Bronchial epithelial cell (primary cell): ENCODE data around the gene DOLK. TPM values are rescaled to one million over a fixed set of nuclear protein-coding genes. Genes with fewer than 3 reads are reported as not detected.
"Not testable (repeated sequence)": the region's sequence is repeated elsewhere in the genome, so short reads cannot be mapped to it uniquely, and the experiment has no call there.

Experiments
- DNase-seq: peaks from one replicate; pipeline ENCODE4 v3.0.0-alpha.2; 2010; ENCODE audit warnings: low read depth
- FAIRE-seq: peaks from 2 replicates; lab custom pipeline; 2011; peaks lifted over from hg19 to GRCh38; lab: Jason Lieb, UNC
- H3K27me3 ChIP-seq: 2 replicates; pipeline ENCODE4 v1.5.1; 2011; ENCODE audit warnings: low read length; ENCODE audit not compliant: control insufficient read depth, insufficient read depth
- H3K36me3 ChIP-seq: 2 replicates; pipeline ENCODE4 v1.5.1; 2011; ENCODE audit warnings: low read length; ENCODE audit not compliant: control insufficient read depth, insufficient read depth
- H3K4me3 ChIP-seq: 2 replicates; pipeline ENCODE4 v1.5.1; 2011; ENCODE audit warnings: mild to moderate bottlenecking, low read depth, low read length, control low read depth
- CTCF ChIP-seq: IDR thresholded peaks from 2 replicates; pipeline ENCODE4 v1.5.1; 2011; ENCODE audit warnings: mild to moderate bottlenecking, moderate library complexity, low read length, control low read depth, inconsistent platforms; ENCODE audit not compliant: insufficient read depth, severe bottlenecking
- total RNA-seq: library from RNA; depleted of rRNA; stranded (reverse); fragments of >200 nt; gene quantifications from 2 replicates; pipeline ENCODE4 v1.2.1, GENCODE V29; 2014

DOLK gene
- total RNA-seq, 1 donor from 2014 or later: 22.6 TPM

- DNase-seq: no peak
- no peak for TF ChIP-seq CTCF
- no peaks in the 10 kb centered on the region for H3K27me3 ChIP-seq
- H3K36me3 ChIP-seq: peaks cover 30% of the 10 kb centered on the region
- no peak overlapping the region for H3K4me3 ChIP-seq
- no peak for FAIRE-seq
Measured at GRCh38 chr9:128983536-128983935, 36.1 kb upstream of the DOLK start.

GRCh38 chr9:128979111-128979510, 31.7 kb upstream of the DOLK start:
- no peak for TF ChIP-seq CTCF
- DNase-seq: no peak
- no peak for FAIRE-seq
- no peak overlapping the region for H3K4me3 ChIP-seq
- no peaks in the 10 kb centered on the region for H3K27me3 ChIP-seq
- peaks cover 26% of the 10 kb centered on the region for H3K36me3 ChIP-seq

- no peaks in the 10 kb centered on the region for H3K27me3 ChIP-seq
- no peak for TF ChIP-seq CTCF
- H3K4me3 ChIP-seq: no peak overlapping the region
- H3K36me3 ChIP-seq: peaks cover 17% of the 10 kb centered on the region
- DNase-seq: peak; percentile 81
- FAIRE-seq: no peak
Measured at GRCh38 chr9:128972956-128973355, 25.6 kb upstream of the DOLK start.

DNA sequence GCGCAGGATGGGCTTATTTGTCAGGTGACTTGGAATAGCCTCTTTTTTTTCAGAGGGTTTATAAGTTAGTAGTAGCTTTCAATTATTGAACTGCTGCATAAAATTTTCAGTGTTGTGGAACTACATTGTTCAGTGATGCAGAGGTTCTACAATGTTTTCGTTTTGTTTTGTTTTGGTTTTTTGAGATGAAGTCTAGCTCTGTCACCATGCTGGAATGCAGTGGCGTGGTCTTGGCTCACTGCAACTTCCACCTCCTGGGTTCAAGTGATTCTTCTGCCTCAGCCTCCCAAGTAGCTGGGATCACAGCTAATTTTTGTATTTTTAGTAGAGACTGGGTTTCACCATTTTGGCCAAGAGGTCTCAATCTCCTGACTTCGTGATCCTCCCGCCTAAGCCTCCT, 22.1 kb upstream of the DOLK start:
- no peak for TF ChIP-seq CTCF
- Histone ChIP-seq H3K36me3 (peaks cover 14% of the 10 kb centered on the region), H3K27me3 (no peaks in the 10 kb centered on the region), H3K4me3 (no peak overlapping the region)
- FAIRE-seq: no peak
- no peak for DNase-seq

DNA sequence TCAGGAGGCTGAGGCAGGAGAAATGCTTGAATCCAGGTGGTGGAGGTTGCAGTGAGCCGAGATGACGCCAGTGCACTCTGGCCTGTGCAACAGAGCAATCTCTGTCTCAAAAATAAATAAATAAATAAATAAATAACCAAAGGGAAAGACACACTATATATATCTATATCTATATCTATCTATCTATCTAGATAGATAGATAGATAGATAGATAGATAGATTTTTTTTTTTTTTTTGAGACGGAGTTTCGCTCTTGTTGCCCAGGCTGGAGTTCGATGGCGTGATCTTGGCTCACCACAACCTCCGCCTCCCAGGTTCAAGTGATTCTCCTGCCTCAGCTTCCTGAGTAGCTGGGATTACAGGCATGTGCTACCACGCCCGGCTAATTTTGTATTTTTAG, 14.0 kb upstream of the DOLK start:
- not testable (repeated sequence) for H3K4me3 ChIP-seq, DNase-seq, FAIRE-seq, H3K36me3 ChIP-seq, H3K27me3 ChIP-seq

GRCh38 chr9:128947277-128947526, 201 bp downstream of the DOLK start:
- peaks cover 7% of the 10 kb centered on the region for H3K36me3 ChIP-seq
- no peak for TF ChIP-seq CTCF
- peak overlapping the region; percentile 87 for H3K4me3 ChIP-seq
- no peak for FAIRE-seq
- no peaks in the 10 kb centered on the region for H3K27me3 ChIP-seq
- DNase-seq: no peak
